ENCODE measurements around the gene FAM120AOS. TPM values are rescaled to one million over a fixed set of nuclear protein-coding genes. Genes with fewer than 3 reads are reported as not detected.

Gene FAM120AOS
- total RNA-seq, 4 donors from 2014 or later, result 25.0 to 44.2 (median 40.0) TPM

- H3K4me3 ChIP-seq (ENCODE audit: low read depth, poor library complexity, severe bottlenecking), result no peak overlapping the region
- intact Hi-C loops (cut with DNase I; ENCODE audit: low total_unique reads), result no loop called here
- no peak for DNase-seq (ENCODE audit: low spot score in 2 of 2)
- TF ChIP-seq CTCF (IDR thresholded peaks at IDR 0.05), result no peak
- 76 to 84% methylated on average over 2 of the region's 2 CpGs for WGBS, 2 donors
Observed at GRCh38 chr9:93437996-93438395, 15.4 kb downstream of the FAM120AOS start.

- intact Hi-C loops (cut with DNase I; ENCODE audit: low total_unique reads), result no loop called here
- WGBS, 2 donors, result 94 to 95% methylated on average over 7 of the region's 7 CpGs
- no peak for TF ChIP-seq CTCF (IDR thresholded peaks at IDR 0.05)
- no peak for TF ChIP-seq POLR2A (IDR thresholded peaks at IDR 0.05)
- DNase-seq (ENCODE audit: low spot score in 2 of 2), result no peak
- H3K4me3 ChIP-seq (ENCODE audit: low read depth, poor library complexity, severe bottlenecking), result no peak overlapping the region
Observed at GRCh38 chr9:93436655-93437407, 16.6 kb downstream of the FAM120AOS start.

- no peak for DNase-seq (ENCODE audit: low spot score in 2 of 2)
- no peak overlapping the region for H3K4me3 ChIP-seq (ENCODE audit: low read depth, poor library complexity, severe bottlenecking)
- WGBS, 2 donors, result 72 to 81% methylated on average over 6 of the region's 6 CpGs
- no peak for TF ChIP-seq CTCF (IDR thresholded peaks at IDR 0.05)
- TF ChIP-seq POLR2A (IDR thresholded peaks at IDR 0.05), result no peak
- intact Hi-C loops (cut with DNase I; ENCODE audit: low total_unique reads), result no loop called here
Observed at GRCh38 chr9:93436218-93436617, 17.2 kb downstream of the FAM120AOS start.

- TF ChIP-seq CTCF (IDR thresholded peaks at IDR 0.05), result no peak
- TF ChIP-seq POLR2A (IDR thresholded peaks at IDR 0.05), result no peak
- intact Hi-C loops (cut with DNase I; ENCODE audit: low total_unique reads), result no loop called here
- DNase-seq (ENCODE audit: low spot score in 2 of 2), result no peak
- 89 to 95% methylated on average over 8 of the region's 8 CpGs for WGBS, 2 donors
- H3K4me3 ChIP-seq (ENCODE audit: low read depth, poor library complexity, severe bottlenecking), result no peak overlapping the region
Observed at GRCh38 chr9:93435386-93435785, 18.0 kb downstream of the FAM120AOS start.

- H3K4me3 ChIP-seq (ENCODE audit: low read depth, poor library complexity, severe bottlenecking), result no peak overlapping the region
- WGBS, 2 donors, result 96 to 97% methylated on average over 3 of the region's 3 CpGs
- TF ChIP-seq POLR2A (IDR thresholded peaks at IDR 0.05) (no peak), CTCF (IDR thresholded peaks at IDR 0.05) (no peak)
- DNase-seq (ENCODE audit: low spot score in 2 of 2), result no peak
- intact Hi-C loops (cut with DNase I; ENCODE audit: low total_unique reads), result no loop called here
Observed at GRCh38 chr9:93434056-93434455, 19.3 kb downstream of the FAM120AOS start.

- no peak overlapping the region for H3K4me3 ChIP-seq (ENCODE audit: low read depth, poor library complexity, severe bottlenecking)
- intact Hi-C loops (cut with DNase I; ENCODE audit: low total_unique reads), result no loop called here
- no peak for DNase-seq (ENCODE audit: low spot score in 2 of 2)
- 86 to 98% methylated on average over 1 of the region's 1 CpG for WGBS, 2 donors
- TF ChIP-seq CTCF (IDR thresholded peaks at IDR 0.05), result no peak
- no peak for TF ChIP-seq POLR2A (IDR thresholded peaks at IDR 0.05)
Observed at GRCh38 chr9:93432964-93433363, 20.4 kb downstream of the FAM120AOS start.

All from lower leg skin (tissue), 4 donors.